HG03196 (cell line): ENCODE results near the gene MOG.
A peak's percentile ranks its signal among the peaks of the same experiment; 100 is the strongest.
"Not testable (repeated sequence)": the region's sequence is repeated elsewhere in the genome, so short reads cannot be mapped to it uniquely, and the experiment has no call there.

Experiments
- ATAC-seq: cut with Tn5 transposase; IDR thresholded peaks from one replicate; pipeline ENCODE4 v1.9.1; 2021; ENCODE audit not compliant: unreplicated experiment

Gene MOG

DNA sequence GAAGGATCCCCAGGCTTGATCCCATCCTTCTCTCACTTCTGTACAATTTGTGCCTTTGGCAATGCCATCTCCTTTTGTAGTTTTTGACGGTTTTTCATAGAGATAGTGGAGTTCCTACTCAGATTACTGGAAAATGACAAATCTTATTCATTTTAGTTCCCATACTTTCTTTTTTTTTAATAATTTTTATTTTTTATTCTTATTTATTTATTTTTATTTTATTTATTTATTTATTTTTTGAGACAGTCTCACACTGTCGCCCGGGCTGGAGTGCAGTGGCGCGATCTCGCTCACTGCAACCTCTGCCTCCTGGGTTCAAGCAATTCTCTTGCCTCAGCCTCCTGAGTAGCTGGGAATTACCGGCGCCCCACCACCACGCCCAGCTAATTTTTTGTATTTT is 19.6 kb upstream of the MOG start:
- no peak for ATAC-seq

DNA sequence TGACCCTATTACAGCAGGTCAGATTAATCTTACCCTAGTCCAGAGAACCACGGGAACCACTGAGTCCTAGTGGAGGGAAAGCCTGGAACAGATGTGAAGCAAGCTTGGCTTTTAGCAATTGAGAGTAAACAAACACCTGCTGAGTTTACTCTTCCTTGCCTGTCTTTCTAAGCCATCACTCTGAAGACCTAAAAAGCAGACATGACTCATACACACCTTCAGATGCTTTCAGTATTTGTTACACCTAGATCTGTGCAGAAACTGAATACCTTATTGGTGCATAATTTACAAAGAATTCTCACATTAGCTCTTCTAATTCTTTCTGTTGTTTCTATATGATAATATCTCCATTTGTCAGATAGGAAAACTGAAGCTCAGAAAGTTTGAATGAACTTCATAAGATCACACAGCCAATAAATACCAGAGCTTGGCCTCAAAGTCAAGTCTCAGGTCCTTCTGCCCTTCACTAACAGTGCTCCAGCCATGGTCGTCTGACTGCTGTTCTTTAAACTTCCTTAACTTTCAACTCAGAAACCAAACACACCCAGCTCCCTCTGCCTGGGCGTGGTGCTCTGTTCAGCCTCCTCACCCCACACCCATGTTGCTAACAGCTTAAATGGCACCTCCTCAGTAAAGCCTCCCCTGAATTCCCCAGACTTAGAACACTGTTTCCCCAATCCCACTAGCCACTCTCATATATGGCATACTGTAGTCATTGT is 15.3 kb upstream of the MOG start:
- no peak for ATAC-seq

DNA sequence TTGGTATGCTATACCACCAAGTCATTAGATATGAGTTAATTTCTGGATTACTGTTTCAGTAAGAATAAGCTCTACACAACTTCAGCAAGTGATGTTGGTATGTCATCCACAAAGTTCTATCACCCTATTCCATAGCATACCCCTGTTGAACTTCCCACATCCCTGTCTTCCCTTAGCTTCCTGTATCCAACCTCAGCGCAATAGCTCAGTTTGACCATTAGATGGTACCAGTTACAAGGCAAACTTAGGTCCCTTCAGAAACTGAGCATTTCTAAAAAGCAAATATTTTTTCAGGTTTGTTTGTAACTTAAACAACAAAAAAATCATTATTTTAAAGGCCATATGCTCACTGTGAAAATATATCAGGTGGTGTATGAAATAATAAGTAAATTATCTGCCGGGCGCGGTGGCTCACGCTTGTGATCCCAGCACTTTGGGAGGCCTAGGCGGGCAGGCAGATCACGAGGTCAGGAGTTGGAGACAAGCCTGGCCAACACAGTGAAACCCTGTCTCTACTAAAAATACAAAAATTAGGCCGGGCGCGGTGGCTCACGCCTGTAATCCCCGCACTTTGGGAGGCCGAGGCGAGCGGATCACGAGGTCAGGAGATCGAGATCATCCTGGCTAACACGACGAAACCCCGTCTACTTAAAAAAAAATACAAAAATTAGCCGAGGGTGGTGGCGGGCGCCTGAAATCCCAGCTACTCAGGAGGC is 8.8 kb upstream of the MOG start:
- no peak for ATAC-seq

DNA sequence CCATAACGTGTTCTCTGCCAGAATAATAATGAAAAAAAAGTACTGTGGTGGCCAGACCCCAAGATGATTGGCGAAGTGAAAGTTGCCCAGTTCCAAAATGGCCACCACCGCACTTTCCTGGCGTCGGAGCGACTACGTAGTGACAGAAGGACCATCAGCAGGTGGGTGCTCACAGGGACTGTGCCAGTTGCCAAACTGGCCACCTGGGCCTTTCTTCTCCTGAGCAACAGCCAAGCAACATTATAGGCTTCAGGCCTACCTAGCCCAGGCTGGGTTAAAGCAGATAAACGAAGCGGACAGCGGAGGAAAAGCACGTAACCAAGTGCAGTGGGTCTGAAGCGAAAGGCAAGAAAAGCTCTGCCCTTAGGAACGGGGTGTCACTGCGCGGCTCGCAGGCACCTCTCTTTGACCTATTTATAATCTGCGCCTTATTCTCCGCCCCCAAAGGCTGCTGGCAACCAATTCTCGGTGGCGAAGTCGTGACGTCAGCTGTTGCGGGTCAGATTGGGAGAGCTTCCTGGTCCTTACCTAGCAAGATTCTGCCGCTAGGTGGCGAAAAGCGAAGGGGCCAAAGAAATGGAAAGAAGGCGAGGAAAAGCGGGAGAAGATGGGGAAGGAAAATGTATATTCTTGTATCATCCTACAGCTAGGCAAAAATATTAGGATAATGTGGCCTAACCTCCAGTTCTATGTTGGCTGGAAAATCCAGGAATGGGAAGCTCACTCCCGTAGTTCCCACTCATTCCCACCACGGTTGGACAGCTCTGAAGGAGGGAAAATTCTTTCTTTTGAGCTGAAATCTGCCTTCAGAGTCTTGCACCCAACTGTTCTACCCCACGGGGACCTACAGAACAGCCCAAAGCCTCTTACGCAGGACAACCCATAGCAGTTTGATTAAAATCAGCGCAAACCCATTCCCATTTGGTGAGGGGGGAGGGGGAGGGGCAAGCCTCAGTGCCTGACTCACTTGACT is 6.9 kb upstream of the MOG start:
- peak; percentile 96 for ATAC-seq

DNA sequence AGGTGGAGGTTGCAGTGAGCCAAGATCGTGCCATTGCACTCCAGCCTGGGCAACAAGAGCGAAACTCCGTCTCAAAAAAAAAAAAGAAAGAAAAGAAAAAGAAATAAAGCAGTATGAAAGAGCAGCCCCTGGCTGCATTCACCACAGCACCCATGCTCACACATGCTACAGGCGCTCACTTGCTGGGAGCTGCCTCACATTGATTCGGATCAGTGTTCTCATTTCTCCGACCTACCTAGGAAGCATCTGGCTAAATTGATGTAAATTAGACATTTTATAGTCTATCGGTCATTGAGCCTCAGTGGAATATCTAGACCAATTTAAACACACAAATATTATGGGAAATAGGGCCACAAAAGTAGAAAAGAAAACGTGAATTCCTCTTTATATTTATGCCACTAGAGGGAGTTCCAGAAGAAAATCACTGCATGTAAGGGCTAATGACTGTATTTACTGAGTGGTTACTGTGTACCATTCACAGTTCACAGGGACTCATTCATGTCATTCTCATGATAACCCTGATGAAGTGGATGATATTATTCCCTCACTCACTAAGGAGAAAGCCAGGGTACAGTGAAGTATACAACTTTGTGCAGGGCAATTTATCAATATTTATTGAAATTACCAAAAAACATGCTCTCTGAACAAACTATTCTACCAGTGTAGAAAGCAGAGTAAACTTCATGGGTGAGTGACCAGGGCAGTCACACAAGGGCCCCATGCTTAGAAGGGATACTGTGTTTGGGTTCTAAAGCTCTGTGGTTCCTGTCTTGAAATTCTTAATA is 5.3 kb upstream of the MOG start:
- no peak for ATAC-seq

DNA sequence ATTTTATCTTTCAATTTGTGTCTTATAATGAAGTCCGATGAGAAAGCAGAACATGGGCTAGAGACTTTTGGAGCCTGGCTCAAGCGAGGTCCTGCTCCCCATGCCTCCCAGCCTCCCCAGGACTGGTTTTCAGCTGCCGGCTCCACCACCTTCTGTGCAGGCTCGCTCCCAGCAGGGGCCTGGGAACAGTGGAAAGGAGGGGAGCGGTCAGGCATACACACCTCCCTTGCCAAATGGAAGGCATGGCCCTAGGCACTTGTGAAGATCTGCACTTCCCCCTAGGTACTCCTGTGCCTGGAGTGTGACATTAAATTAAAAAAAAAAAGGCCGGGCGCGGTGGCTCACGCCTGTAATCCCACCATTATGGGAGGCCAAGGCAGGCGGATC is 4.7 kb upstream of the MOG start:
- ATAC-seq, result no peak

DNA sequence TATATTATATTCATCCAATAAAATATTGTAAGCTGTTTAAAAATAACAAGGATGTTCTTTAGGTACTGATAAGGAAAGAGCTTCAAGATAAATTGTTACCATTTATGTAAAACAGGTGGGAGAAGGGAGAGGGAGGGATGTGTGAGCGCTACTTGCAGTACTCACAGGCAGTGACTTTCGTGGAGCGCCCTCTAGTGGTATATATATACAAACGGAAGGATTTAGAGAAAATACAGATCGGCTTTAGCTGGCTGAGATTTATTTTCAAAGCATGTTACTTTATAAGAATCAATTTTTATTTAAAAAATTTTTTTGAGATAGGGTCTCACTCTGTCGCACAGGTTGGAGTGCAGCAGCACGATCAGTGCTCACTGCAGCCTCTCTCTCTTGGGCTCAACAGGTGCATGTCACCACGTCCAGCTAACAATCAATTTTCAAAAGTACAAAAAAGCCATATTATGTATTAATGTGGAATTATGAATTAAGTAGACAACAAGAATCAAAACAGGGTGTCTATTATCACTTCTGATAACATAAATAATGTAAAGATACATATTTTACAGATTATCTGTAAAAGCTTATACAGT is 3.3 kb upstream of the MOG start:
- no peak for ATAC-seq

DNA sequence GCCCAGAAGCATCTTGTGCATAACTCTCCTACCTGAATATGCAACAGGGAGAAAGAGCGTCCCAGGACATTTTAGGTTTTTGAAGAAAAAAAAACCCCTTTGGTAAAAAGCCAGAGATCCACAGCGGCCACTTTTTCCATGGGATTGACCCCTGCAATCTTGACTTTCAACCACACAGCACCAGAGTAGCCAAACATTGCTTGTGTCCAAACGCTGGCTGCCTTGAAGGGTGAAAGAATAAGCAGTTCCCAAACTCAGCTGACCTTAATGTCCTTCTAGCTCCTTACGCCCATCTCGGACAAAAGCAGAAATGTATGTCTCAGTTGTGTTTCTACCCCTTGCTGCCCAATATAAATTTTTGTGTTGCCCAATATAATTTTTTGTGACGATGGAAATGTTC is 1.2 kb upstream of the MOG start:
- ATAC-seq, result no peak

DNA sequence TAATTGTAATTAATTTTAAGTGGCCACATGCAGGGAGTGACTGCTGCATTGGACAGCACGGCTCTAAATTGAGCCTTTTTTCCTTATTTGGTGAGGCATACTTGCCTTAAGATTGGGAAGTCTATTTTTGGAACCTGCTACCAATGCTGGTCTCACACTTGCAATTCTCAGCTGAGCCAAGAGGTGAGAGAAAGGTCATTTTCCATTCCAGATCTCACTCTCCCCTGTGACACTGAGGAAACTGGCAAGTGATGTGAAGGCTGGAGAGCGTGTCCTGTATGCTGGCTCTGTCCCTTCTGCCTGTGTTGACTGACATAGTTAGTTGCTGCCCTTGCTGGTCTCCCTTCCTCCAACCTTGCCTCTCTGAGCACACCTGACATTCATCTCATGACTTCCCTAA is 735 bp upstream of the MOG start:
- ATAC-seq, result no peak

DNA sequence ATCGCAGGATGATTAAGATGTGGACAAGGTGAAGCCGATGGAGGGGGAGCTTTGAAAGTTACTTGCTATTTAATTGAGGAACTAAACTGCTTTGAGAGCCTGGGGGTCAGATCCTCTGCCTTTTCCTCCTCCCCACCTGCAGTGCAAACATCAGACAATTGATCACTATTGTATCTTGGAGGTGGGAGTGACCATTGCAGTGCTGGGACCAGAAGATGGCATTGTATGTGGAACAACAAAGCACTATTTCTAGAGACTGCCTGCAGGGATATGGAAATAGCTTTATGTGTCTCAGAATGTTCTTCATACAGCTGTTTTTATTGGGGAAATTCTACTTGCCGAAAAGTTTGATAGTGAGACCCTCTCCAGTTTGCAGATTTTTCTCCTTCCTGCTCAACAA is 4.2 kb downstream of the MOG start:
- ATAC-seq, result no peak

DNA sequence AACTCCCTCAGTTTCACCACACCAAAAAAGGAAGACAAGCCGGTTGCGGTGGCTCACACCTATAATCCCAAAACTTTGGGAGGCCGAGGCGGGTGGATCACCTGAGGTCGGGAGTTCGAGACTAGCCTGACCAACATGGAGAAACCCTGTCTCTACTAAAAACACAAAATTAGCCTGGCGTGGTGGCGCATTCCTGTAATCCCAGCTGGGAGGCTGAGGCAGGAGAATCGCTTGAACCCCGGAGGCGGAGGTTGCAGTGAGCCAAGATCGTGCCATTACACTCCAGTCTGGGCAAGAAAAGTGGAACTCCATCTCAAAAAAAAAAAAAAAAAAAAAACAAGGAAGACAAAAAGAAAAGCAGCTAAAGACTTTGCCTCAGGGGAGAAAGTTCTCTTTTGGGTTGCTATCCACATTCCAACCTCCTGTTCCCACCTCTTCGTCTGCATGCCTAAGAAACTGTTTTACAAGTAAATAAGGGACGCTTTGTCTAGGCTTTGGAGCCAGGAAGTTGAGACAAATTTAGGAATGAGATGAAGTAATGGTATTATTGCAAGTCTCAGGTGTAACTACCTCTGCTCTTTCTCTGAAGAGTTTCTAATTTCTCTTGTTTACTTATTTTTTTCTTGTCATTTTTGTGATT is 4.7 kb downstream of the MOG start:
- not testable (repeated sequence) for ATAC-seq

DNA sequence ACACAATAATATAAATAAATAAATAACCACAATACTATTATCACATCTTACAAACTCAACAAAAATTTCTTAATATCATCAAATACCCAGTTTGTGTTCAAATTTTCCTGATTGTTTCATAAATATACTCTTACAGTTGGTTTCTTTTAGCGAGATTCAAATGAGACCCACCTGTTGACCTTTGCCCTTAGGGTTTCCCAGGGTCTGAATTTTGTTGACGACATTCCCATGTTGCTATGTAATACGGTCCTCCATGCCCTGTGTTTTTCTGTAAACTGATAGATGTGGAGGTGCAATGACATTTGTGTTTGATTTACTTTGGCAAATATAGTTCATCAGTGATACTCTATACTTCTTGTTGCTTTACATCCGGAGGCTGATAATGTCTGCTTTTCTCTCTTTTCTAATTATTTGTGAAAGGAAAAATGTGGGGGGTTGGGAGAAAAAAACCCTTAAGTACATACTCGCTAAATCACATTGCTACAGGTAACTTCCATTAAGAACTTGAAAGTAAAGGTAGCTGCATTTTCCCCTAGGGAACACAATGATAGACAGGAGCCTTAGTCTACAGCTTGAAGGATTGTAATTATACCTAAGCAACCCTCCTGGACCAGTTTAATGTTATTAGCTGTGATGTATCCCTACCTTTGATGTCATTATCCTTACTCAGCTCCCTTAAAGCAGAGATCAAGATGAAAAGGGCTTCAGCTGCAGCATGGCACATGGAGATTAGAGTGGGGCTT is 6.6 kb downstream of the MOG start:
- ATAC-seq, result no peak

DNA sequence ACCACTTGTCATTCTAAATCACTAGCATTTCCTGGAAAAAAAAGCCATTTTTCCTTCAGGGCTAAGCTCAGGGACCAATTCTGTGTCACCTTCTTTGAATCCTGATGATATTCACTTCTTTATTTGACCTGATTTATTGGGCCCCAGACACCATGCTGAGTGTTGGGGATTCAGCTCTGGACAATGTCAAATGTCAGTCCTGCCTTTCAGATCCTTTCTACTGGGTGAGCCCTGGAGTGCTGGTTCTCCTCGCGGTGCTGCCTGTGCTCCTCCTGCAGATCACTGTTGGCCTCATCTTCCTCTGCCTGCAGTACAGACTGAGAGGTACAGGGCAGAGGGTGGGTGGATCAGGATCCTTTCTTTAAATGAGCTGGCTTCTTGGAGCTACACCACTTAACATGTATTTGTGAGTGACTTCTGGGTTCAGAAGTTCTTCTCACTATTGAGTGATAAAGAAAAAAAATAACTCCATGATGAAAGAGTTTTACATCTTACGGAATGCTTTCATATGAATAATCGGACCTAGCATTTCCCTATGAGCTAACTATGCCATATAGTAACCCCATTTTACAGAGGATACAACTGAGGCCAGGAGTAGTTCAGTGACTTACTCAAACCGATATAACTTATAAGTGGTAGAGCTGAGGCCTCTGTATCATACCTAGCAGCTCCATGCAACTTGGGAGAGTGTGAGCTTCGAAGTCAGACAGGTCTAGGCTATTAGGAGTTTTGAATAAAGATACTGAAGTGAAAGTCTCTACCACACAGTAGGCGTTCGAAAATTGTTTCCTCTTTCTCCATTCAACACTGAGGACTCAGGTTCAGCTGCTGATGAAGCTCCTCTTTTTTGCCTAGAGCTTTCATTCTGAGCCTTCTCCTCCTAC is 9.3 kb downstream of the MOG start:
- no peak for ATAC-seq

DNA sequence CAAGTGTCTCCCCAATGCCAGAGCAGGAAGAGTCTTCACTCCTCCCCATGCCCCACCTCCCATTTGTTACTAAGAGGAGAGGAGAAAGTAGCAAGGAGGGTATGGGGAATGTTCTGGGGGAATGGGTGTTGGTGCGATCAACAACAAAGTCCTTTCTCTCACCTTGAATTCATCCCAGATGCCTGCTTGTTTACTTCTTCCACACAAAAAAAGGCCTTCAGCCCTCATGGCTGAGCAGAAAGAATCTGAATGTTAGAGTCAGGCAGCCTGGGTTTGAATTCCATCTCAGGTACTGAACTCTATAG is 9.9 kb downstream of the MOG start:
- ATAC-seq, result no peak

DNA sequence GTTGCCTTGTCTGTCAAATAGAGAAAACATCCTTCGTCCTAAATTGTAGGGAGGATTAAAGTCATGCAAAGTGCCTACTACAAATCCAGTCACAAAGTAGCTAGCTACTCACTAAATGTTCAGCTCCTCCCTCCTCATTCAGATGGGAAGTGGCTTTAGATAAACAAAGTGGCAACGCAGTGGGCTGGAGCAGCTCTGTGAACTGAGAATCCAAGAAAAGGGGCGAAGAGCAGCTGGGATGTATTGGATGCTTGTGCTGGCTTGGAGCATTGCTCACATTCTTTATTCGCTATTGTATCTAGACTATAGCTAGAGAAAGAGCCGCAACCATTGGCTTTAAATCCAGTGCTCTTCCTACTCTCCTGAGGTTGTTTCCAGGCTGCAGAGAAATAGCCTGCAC is 10.3 kb downstream of the MOG start:
- no peak for ATAC-seq

DNA sequence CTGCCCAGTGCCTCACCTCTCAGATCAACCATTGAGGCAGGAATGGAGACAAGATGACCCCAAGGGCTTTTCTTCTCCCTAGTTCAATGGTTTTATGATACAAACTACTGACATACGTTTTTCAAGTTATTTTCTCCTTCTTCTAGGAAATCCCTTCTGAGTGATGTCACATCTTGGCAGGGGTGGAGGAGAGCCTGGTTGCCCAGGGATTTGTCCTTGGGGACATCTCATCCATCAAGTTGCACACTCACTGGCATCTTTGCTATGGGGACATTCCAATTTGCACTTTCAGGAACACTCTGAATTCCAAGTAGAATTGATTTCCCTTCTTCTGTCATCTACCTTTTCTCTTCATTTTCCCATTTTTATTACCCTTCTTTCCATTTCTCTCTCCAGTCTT is 14.1 kb downstream of the MOG start:
- no peak for ATAC-seq

DNA sequence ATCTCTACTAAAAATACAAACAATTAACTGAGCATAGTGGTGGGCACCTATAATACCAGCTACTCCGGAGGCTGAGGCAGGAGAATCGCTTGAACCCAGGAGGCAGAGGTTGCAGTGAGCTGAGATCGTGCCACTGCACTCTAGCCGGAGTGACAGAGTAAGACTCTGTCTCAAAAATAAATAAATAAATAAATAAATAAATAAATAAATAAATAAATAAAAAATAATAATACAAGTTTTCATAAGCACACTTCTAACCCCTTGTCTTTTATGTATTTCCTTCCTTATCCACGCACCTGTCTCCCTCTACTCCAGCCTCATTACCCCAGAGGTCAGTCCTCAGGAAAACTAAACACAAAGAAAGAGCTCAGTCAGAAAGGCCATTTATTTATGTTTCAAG is 15.2 kb downstream of the MOG start:
- ATAC-seq, result not testable (repeated sequence)

DNA sequence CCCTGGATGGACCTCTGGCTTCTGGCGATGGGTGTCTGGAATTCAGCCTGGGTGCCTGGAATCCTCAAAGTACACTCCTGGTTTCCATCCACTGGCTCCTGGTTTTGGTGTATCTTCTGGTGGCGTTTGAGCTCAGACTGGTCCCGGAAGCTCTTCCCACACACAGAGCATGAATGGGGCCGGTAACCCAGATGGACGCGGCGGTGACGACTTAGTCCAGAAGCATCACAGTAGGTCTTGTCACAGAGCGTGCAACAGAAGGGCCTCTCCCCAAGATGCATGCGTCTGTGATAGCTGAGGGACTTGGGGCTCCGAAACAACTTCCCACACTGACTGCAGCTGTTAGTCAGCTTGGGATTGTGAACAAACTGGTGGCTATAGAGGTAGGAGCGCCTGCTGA is 16.3 kb downstream of the MOG start:
- ATAC-seq, result no peak

DNA sequence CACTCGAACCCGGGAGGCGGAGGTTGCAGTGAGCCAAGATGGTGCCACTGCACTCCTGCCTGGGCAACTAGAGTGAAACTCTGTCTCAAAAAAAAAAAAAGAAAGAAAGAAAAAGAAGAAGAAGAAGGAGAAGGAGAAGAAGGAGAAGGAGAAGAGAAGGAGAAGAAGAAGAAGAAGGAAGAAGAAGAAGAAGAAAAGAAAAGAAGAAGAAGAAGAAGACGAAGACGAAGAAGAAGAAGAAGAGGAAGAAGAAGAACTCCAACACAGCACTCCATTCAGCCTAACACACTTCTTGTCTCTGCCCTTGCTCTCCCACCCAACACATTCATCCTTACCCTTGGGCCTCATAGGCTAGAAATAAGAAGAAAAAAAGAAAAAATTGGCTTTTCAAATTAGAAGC is 17.1 kb downstream of the MOG start:
- ATAC-seq, result no peak
